ENCODE results near the gene CPXM2. TPM values are rescaled to one million over a fixed set of nuclear protein-coding genes. Genes with fewer than 3 reads are reported as not detected.

Gene CPXM2
- total and polyA plus RNA-seq, 10 of the 15 experiments (the other 5 are each of a cell fraction or from before 2014, with no cell fraction given) = 0.08 to 1.1 (median 0.58) TPM

DNA sequence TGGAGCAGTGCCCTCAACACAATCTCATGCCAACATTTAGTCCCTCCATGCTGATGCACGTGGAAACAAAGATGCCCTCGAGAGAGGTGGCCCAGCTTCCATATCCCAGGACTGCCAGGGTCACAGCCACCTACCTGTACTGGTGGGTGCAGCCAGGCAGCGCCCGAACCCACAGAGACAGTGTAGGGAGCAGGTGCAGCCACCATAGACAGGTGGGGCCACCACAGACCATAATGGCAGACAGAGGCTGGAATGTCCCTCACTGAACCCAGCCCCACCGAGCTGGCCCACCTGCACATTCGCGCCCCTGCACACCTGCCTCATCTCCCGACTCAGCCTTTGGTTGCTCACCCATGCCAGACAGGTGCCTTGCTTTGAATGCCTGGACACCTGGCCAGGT, 18.3 kb upstream of the CPXM2 start:
- in situ Hi-C loops (cut with MboI) = no loop called here
- no TSS peak for BruUV-seq (replicated peaks)
- TF ChIP-seq, protein P1, sequence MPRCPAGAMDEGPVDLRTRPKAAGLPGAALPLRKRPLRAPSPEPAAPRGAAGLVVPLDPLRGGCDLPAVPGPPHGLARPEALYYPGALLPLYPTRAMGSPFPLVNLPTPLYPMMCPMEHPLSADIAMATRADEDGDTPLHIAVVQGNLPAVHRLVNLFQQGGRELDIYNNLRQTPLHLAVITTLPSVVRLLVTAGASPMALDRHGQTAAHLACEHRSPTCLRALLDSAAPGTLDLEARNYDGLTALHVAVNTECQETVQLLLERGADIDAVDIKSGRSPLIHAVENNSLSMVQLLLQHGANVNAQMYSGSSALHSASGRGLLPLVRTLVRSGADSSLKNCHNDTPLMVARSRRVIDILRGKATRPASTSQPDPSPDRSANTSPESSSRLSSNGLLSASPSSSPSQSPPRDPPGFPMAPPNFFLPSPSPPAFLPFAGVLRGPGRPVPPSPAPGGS (IDR thresholded peaks at IDR 0.05; ENCODE audit: borderline replicate concordance, insufficient read depth, low read depth, low read length, poor library complexity, severe bottlenecking) = no peak
- TF ChIP-seq GATAD2B (conservative IDR thresholded peaks at IDR 0.05; ENCODE audit: low read depth) (no peak), SPI1 (IDR thresholded peaks at IDR 0.05; ENCODE audit: borderline replicate concordance, insufficient read depth, low read depth, low read length) (no peak), MTA3 (IDR thresholded peaks at IDR 0.05; ENCODE audit: borderline replicate concordance, low read length) (no peak), ZNF622 (IDR thresholded peaks at IDR 0.05) (no peak), BACH1 (IDR thresholded peaks at IDR 0.05; ENCODE audit: borderline replicate concordance) (no peak), SREBF1 (IDR thresholded peaks at IDR 0.05; ENCODE audit: low read length) (no peak), CEBPB (IDR thresholded peaks at IDR 0.05; ENCODE audit: borderline replicate concordance in 1 of 2, low read depth in 2 of 2, low read length in 2 of 2) (no peak), POU2F2 (IDR thresholded peaks at IDR 0.05; ENCODE audit: borderline replicate concordance, low read depth, low read length) (no peak), IKZF1 (conservative IDR thresholded peaks at IDR 0.05) (no peak), CBFB (IDR thresholded peaks at IDR 0.05; ENCODE audit: low read depth) (no peak), BMI1 (IDR thresholded peaks at IDR 0.05; ENCODE audit: borderline replicate concordance) (no peak), TCF12 (IDR thresholded peaks at IDR 0.05; ENCODE audit: low read depth, low read length) (no peak)
- TF ChIP-seq, protein P2, sequence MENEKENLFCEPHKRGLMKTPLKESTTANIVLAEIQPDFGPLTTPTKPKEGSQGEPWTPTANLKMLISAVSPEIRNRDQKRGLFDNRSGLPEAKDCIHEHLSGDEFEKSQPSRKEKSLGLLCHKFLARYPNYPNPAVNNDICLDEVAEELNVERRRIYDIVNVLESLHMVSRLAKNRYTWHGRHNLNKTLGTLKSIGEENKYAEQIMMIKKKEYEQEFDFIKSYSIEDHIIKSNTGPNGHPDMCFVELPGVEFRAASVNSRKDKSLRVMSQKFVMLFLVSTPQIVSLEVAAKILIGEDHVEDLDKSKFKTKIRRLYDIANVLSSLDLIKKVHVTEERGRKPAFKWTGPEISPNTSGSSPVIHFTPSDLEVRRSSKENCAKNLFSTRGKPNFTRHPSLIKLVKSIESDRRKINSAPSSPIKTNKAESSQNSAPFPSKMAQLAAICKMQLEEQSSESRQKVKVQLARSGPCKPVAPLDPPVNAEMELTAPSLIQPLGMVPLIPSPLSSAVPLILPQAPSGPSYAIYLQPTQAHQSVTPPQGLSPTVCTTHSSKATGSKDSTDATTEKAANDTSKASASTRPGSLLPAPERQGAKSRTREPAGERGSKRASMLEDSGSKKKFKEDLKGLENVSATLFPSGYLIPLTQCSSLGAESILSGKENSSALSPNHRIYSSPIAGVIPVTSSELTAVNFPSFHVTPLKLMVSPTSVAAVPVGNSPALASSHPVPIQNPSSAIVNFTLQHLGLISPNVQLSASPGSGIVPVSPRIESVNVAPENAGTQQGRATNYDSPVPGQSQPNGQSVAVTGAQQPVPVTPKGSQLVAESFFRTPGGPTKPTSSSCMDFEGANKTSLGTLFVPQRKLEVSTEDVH (IDR thresholded peaks at IDR 0.05; ENCODE audit: low read depth, partially characterized antibody) = no peak
- TF ChIP-seq, protein P3, sequence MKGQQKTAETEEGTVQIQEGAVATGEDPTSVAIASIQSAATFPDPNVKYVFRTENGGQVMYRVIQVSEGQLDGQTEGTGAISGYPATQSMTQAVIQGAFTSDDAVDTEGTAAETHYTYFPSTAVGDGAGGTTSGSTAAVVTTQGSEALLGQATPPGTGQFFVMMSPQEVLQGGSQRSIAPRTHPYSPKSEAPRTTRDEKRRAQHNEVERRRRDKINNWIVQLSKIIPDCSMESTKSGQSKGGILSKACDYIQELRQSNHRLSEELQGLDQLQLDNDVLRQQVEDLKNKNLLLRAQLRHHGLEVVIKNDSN (IDR thresholded peaks at IDR 0.05; ENCODE audit: borderline replicate concordance, extremely low read length, insufficient read depth, low read depth, low read length) = no peak
- TF ChIP-seq, protein P4, sequence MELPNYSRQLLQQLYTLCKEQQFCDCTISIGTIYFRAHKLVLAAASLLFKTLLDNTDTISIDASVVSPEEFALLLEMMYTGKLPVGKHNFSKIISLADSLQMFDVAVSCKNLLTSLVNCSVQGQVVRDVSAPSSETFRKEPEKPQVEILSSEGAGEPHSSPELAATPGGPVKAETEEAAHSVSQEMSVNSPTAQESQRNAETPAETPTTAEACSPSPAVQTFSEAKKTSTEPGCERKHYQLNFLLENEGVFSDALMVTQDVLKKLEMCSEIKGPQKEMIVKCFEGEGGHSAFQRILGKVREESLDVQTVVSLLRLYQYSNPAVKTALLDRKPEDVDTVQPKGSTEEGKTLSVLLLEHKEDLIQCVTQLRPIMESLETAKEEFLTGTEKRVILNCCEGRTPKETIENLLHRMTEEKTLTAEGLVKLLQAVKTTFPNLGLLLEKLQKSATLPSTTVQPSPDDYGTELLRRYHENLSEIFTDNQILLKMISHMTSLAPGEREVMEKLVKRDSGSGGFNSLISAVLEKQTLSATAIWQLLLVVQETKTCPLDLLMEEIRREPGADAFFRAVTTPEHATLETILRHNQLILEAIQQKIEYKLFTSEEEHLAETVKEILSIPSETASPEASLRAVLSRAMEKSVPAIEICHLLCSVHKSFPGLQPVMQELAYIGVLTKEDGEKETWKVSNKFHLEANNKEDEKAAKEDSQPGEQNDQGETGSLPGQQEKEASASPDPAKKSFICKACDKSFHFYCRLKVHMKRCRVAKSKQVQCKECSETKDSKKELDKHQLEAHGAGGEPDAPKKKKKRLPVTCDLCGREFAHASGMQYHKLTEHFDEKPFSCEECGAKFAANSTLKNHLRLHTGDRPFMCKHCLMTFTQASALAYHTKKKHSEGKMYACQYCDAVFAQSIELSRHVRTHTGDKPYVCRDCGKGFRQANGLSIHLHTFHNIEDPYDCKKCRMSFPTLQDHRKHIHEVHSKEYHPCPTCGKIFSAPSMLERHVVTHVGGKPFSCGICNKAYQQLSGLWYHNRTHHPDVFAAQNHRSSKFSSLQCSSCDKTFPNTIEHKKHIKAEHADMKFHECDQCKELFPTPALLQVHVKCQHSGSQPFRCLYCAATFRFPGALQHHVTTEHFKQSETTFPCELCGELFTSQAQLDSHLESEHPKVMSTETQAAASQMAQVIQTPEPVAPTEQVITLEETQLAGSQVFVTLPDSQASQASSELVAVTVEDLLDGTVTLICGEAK (IDR thresholded peaks at IDR 0.05; ENCODE audit: borderline replicate concordance) = no peak

More for the DNA sequence above, 18.3 kb upstream of the CPXM2 start:
- ATAC-seq (no peak), DNase-seq (ENCODE audit: low read depth, low spot score) (no peak), FAIRE-seq (no peak)
- H4K20me1 ChIP-seq (ENCODE audit: control insufficient read depth, insufficient read depth) = no peaks in the 10 kb centered on the region
- ChIA-PET CTCF (no interaction called here), POLR2A (no interaction called here), SMC1A (ENCODE audit: uncharacterized antibody, unreplicated experiment) (no interaction called here), RAD21 (ENCODE audit: unreplicated experiment) (no interaction called here)
- no peaks in the 10 kb centered on the region for H3K9me3 ChIP-seq (replicated peaks; ENCODE audit: control insufficient read depth, insufficient read depth, low read length)
- H3K4me2 ChIP-seq (ENCODE audit: control insufficient read depth, insufficient read depth) = no peak overlapping the region
- H3K27ac ChIP-seq (ENCODE audit: control insufficient read depth, insufficient read depth) = no peak overlapping the region
- no peaks in the 10 kb centered on the region for H3K4me1 ChIP-seq (ENCODE audit: control insufficient read depth, insufficient read depth, low read length)
- H2AFZ ChIP-seq (ENCODE audit: control insufficient read depth, low read depth, low read length) = no peak overlapping the region
- H3K79me2 ChIP-seq (ENCODE audit: control insufficient read depth, insufficient read depth, low read length) = no peaks in the 10 kb centered on the region
- intact Hi-C loops (cut with micrococcal nuclease; ENCODE audit: unreplicated experiment) = no loop called here
- no peak overlapping the region for H3K4me3 ChIP-seq
- 21% methylated on average over 8 of the region's 8 CpGs for WGBS (ENCODE audit: insufficient coverage, insufficient replicate concordance, low lambda C conversion rate, missing lambda C conversion rate)
- H3K27me3 ChIP-seq (replicated peaks in 1 of 2; ENCODE audit: control insufficient read depth in 2 of 2, insufficient read depth in 2 of 2, low read length in 1 of 2) = peaks cover 0 to 4% of the 10 kb centered on the region in 2 experiments; a peak in 3 of 4 replicates
- no peak overlapping the region for H3K9ac ChIP-seq (ENCODE audit: control insufficient read depth, insufficient read depth, low read length)
- no peaks in the 10 kb centered on the region for H3K36me3 ChIP-seq (ENCODE audit: control insufficient read depth in 2 of 2, insufficient read depth in 2 of 2, low read length in 1 of 2)
